ENCODE measurements around the gene BPI.
A peak's percentile ranks its signal among the peaks of the same experiment; 100 is the strongest.
"Not testable (repeated sequence)": the region's sequence is repeated elsewhere in the genome, so short reads cannot be mapped to it uniquely, and the experiment has no call there.

Gene BPI

GRCh38 chr20:38304845-38305447 lies 990 bp downstream of the BPI start:
- no peak for DNase-seq
- Mint-ChIP-seq H3K9me3 (no peaks in the 10 kb centered on the region), H3K36me3 (no peaks in the 10 kb centered on the region), H3K4me1 (peaks cover 13 to 14% of the 10 kb centered on the region in 2 donors), H3K27me3 (peaks cover 42 to 58% of the 10 kb centered on the region in 2 donors), H3K4me3 (no peak overlapping the region), H3K27ac (no peak overlapping the region)
- ATAC-seq (replicated peaks) = peak; percentile 41 to 45

- peaks cover 41 to 58% of the 10 kb centered on the region in 2 donors for H3K27me3 Mint-ChIP-seq
- DNase-seq = no peak
- H3K4me3 Mint-ChIP-seq = no peak overlapping the region
- no peak overlapping the region for H3K27ac Mint-ChIP-seq
- ATAC-seq (replicated peaks) = no peak
- H3K4me1 Mint-ChIP-seq = peaks cover 13 to 14% of the 10 kb centered on the region in 2 donors
- H3K9me3 Mint-ChIP-seq = no peaks in the 10 kb centered on the region
- no peaks in the 10 kb centered on the region for H3K36me3 Mint-ChIP-seq
These were observed 1.6 kb downstream of the BPI start for GRCh38 chr20:38305541-38305940.

GRCh38 chr20:38306379-38306778 lies 2.4 kb downstream of the BPI start:
- ATAC-seq (replicated peaks) (no peak), DNase-seq (no peak)
- H3K36me3 Mint-ChIP-seq = no peaks in the 10 kb centered on the region
- H3K4me1 Mint-ChIP-seq = peaks cover 10 to 14% of the 10 kb centered on the region in 2 donors
- no peaks in the 10 kb centered on the region for H3K9me3 Mint-ChIP-seq
- peaks cover 41 to 57% of the 10 kb centered on the region in 2 donors for H3K27me3 Mint-ChIP-seq
- no peak overlapping the region for H3K27ac Mint-ChIP-seq
- no peak overlapping the region for H3K4me3 Mint-ChIP-seq

- DNase-seq (no peak), ATAC-seq (replicated peaks) (no peak)
- Mint-ChIP-seq H3K27ac (no peak overlapping the region), H3K4me3 (no peak overlapping the region), H3K4me1 (peaks cover 10 to 14% of the 10 kb centered on the region in 2 donors), H3K36me3 (no peaks in the 10 kb centered on the region), H3K27me3 (peaks cover 38 to 49% of the 10 kb centered on the region in 2 donors), H3K9me3 (no peaks in the 10 kb centered on the region)
These were observed 3.6 kb downstream of the BPI start for GRCh38 chr20:38307371-38308046.

- Mint-ChIP-seq H3K36me3 (no peaks in the 10 kb centered on the region), H3K27ac (no peak overlapping the region), H3K27me3 (peaks cover 38 to 45% of the 10 kb centered on the region in 2 donors), H3K4me3 (no peak overlapping the region), H3K9me3 (no peaks in the 10 kb centered on the region), H3K4me1 (peaks cover 10 to 14% of the 10 kb centered on the region in 2 donors)
- DNase-seq (no peak), ATAC-seq (replicated peaks) (no peak)
These were observed 4.1 kb downstream of the BPI start for GRCh38 chr20:38308047-38308438.

GRCh38 chr20:38308447-38308846 lies 4.5 kb downstream of the BPI start:
- ATAC-seq (replicated peaks) (no peak), DNase-seq (no peak)
- H3K36me3 Mint-ChIP-seq = no peaks in the 10 kb centered on the region
- H3K9me3 Mint-ChIP-seq = no peaks in the 10 kb centered on the region
- H3K27me3 Mint-ChIP-seq = peaks cover 38 to 41% of the 10 kb centered on the region in 2 donors
- no peak overlapping the region for H3K27ac Mint-ChIP-seq
- peaks cover 7 to 14% of the 10 kb centered on the region in 2 donors for H3K4me1 Mint-ChIP-seq
- H3K4me3 Mint-ChIP-seq = no peak overlapping the region

- no peaks in the 10 kb centered on the region for H3K9me3 Mint-ChIP-seq
- H3K27ac Mint-ChIP-seq = no peak overlapping the region
- no peak for ATAC-seq (replicated peaks)
- H3K4me1 Mint-ChIP-seq = no peaks in the 10 kb centered on the region
- no peaks in the 10 kb centered on the region for H3K36me3 Mint-ChIP-seq
- H3K4me3 Mint-ChIP-seq = no peak overlapping the region
- peaks cover 20 to 26% of the 10 kb centered on the region in 2 donors for H3K27me3 Mint-ChIP-seq
- DNase-seq = no peak
These were observed 7.1 kb downstream of the BPI start for GRCh38 chr20:38311091-38311490.

GRCh38 chr20:38311491-38311890 lies 7.5 kb downstream of the BPI start:
- Mint-ChIP-seq H3K4me3 (no peak overlapping the region), H3K9me3 (no peaks in the 10 kb centered on the region), H3K27me3 (peaks cover 20 to 26% of the 10 kb centered on the region in 2 donors), H3K27ac (no peak overlapping the region), H3K36me3 (no peaks in the 10 kb centered on the region), H3K4me1 (no peaks in the 10 kb centered on the region)
- no peak for DNase-seq
- ATAC-seq (replicated peaks) = no peak

GRCh38 chr20:38313676-38314075 lies 9.7 kb downstream of the BPI start:
- DNase-seq (no peak), ATAC-seq (replicated peaks) (no peak)
- Mint-ChIP-seq H3K9me3 (no peaks in the 10 kb centered on the region), H3K4me1 (no peaks in the 10 kb centered on the region), H3K4me3 (no peak overlapping the region), H3K27me3 (peaks cover 23 to 29% of the 10 kb centered on the region in 2 donors), H3K36me3 (no peaks in the 10 kb centered on the region), H3K27ac (no peak overlapping the region)

- H3K9me3 Mint-ChIP-seq; DNase-seq; H3K4me3 Mint-ChIP-seq; H3K36me3 Mint-ChIP-seq; H3K27ac Mint-ChIP-seq; ATAC-seq (replicated peaks); H3K4me1 Mint-ChIP-seq: not testable (repeated sequence)
- H3K27me3 Mint-ChIP-seq = peaks cover 23 to 29% of the 10 kb centered on the region in 2 donors
These were observed 10.4 kb downstream of the BPI start for GRCh38 chr20:38314350-38314749.

- no peaks in the 10 kb centered on the region for H3K9me3 Mint-ChIP-seq
- H3K36me3 Mint-ChIP-seq = no peaks in the 10 kb centered on the region
- DNase-seq = no peak
- no peak for ATAC-seq (replicated peaks)
- no peaks in the 10 kb centered on the region for H3K4me1 Mint-ChIP-seq
- no peak overlapping the region for H3K27ac Mint-ChIP-seq
- H3K4me3 Mint-ChIP-seq = no peak overlapping the region
- H3K27me3 Mint-ChIP-seq = peaks cover 29 to 32% of the 10 kb centered on the region in 2 donors
These were observed 11.5 kb downstream of the BPI start for GRCh38 chr20:38315290-38315966.

GRCh38 chr20:38316341-38316740 lies 12.4 kb downstream of the BPI start:
- Mint-ChIP-seq H3K4me3 (no peak overlapping the region), H3K36me3 (no peaks in the 10 kb centered on the region), H3K27ac (no peak overlapping the region), H3K4me1 (no peaks in the 10 kb centered on the region), H3K9me3 (no peaks in the 10 kb centered on the region), H3K27me3 (peaks cover 27 to 31% of the 10 kb centered on the region in 2 donors)
- DNase-seq = no peak
- no peak for ATAC-seq (replicated peaks)

GRCh38 chr20:38317422-38317821 lies 13.5 kb downstream of the BPI start:
- ATAC-seq (replicated peaks) (no peak), DNase-seq (no peak)
- Mint-ChIP-seq H3K36me3 (no peaks in the 10 kb centered on the region), H3K27ac (no peak overlapping the region), H3K9me3 (no peaks in the 10 kb centered on the region), H3K4me3 (no peak overlapping the region), H3K27me3 (peaks cover 31 to 34% of the 10 kb centered on the region in 2 donors), H3K4me1 (peaks cover 0 to 2% of the 10 kb centered on the region in 2 donors)

- Mint-ChIP-seq H3K27me3 (peaks cover 31 to 39% of the 10 kb centered on the region in 2 donors), H3K9me3 (no peaks in the 10 kb centered on the region), H3K4me3 (no peak overlapping the region)
These were observed 16.3 kb downstream of the BPI start for GRCh38 chr20:38320221-38320620.

More at GRCh38 chr20:38320221-38320620, 16.3 kb downstream of the BPI start:
- Mint-ChIP-seq H3K27ac (no peak overlapping the region), H3K4me1 (peaks cover 0 to 2% of the 10 kb centered on the region in 2 donors), H3K36me3 (no peaks in the 10 kb centered on the region)
- ATAC-seq (replicated peaks) = no peak
- DNase-seq = no peak

All from stimulated activated naive B cell treated with anti-CD40 and anti-IgM and Interleukin-4, amounts not matched to agents 10 μg/mL and 1 μg/mL and 100 μg/mL, for 72 hours (primary cell).